H9 (cell line): ENCODE data around the gene IMMP2L. TPM values are rescaled to one million over a fixed set of nuclear protein-coding genes. Genes with fewer than 3 reads are reported as not detected.

Experiments used
- DNase-seq: peaks from one replicate; pipeline ENCODE4 v3.0.0-alpha.2; 2017
- H2AFZ ChIP-seq: one replicate; pipeline ENCODE4 v1.6.1; 2013; ENCODE audit warnings: mild to moderate bottlenecking, low read length, control low read depth, moderate library complexity
- H2AK5ac ChIP-seq: 2 replicates; pipeline ENCODE4 v1.6.1; 2013; ENCODE audit warnings: low read length, control low read depth, mixed read lengths; ENCODE audit not compliant: insufficient read length
- H2BK120ac ChIP-seq: one replicate; pipeline ENCODE4 v1.6.1; 2013; ENCODE audit warnings: low read depth, mild to moderate bottlenecking, low read length, control low read depth, inconsistent platforms; ENCODE audit not compliant: poor library complexity, severe bottlenecking
- H2BK12ac ChIP-seq: 2 replicates; pipeline ENCODE4 v1.6.1; 2013; ENCODE audit warnings: low read length, control low read depth, mixed read lengths, low read depth; ENCODE audit not compliant: insufficient read length
- H2BK15ac ChIP-seq: 2 replicates; pipeline ENCODE4 v1.6.1; 2013; ENCODE audit warnings: low read depth, low read length, control low read depth
- H2BK20ac ChIP-seq: one replicate; pipeline ENCODE4 v1.6.1; 2013; ENCODE audit warnings: low read depth, mild to moderate bottlenecking, low read length, control low read depth, inconsistent platforms; ENCODE audit not compliant: poor library complexity, severe bottlenecking
- H2BK5ac ChIP-seq: 2 replicates; pipeline ENCODE4 v1.6.1; 2013; ENCODE audit warnings: low read length, control low read depth, mixed read lengths; ENCODE audit not compliant: insufficient read length
- H3K14ac ChIP-seq: 2 replicates; pipeline ENCODE4 v1.6.1; 2013; ENCODE audit warnings: low read length, control low read depth; ENCODE audit not compliant: insufficient read depth
- H3K18ac ChIP-seq: 2 replicates; pipeline ENCODE4 v1.6.1; 2013; ENCODE audit warnings: low read depth, mild to moderate bottlenecking, mixed read lengths, low read length, control low read depth; ENCODE audit not compliant: insufficient read length
- H3K23ac ChIP-seq: 2 replicates; pipeline ENCODE4 v1.6.1; 2013; ENCODE audit warnings: low read length, control low read depth, mixed read lengths, low read depth; ENCODE audit not compliant: insufficient read length
- H3K23me2 ChIP-seq: 2 replicates; pipeline ENCODE4 v1.6.1; 2013; ENCODE audit warnings: low read depth, mild to moderate bottlenecking, mixed read lengths, low read length, control low read depth; ENCODE audit not compliant: insufficient read length, poor library complexity, severe bottlenecking
- H3K27ac ChIP-seq: 2 replicates; pipeline ENCODE4 v1.5.1; 2013; ENCODE audit warnings: low read length, control low read depth, mixed read lengths, low read depth; ENCODE audit not compliant: insufficient read length
- H3K27me3 ChIP-seq: 2 replicates; pipeline ENCODE4 v1.6.1; 2013; ENCODE audit warnings: low read length, control low read depth, inconsistent platforms; ENCODE audit not compliant: insufficient read depth
- H3K4ac ChIP-seq: 2 replicates; pipeline ENCODE4 v1.6.1; 2013; ENCODE audit warnings: low read depth, mild to moderate bottlenecking, control low read depth, inconsistent platforms, low read length, moderate library complexity
- H3K4me1 ChIP-seq: 2 replicates; pipeline ENCODE4 v1.6.1; 2013; ENCODE audit warnings: low read length, control low read depth, inconsistent platforms; ENCODE audit not compliant: insufficient read depth
- H3K4me2 ChIP-seq: 2 replicates; pipeline ENCODE4 v1.6.1; 2013; ENCODE audit warnings: low read length, control low read depth, mixed read lengths; ENCODE audit not compliant: insufficient read length, insufficient read depth
- H3K56ac ChIP-seq: 2 replicates; pipeline ENCODE4 v1.6.1; 2013; ENCODE audit warnings: low read depth, mild to moderate bottlenecking, mixed read lengths, low read length, control low read depth; ENCODE audit not compliant: insufficient read length
- H3K79me1 ChIP-seq: 2 replicates; pipeline ENCODE4 v1.6.1; 2013; ENCODE audit warnings: low read depth, mild to moderate bottlenecking, moderate library complexity, low read length, control low read depth, inconsistent platforms; ENCODE audit not compliant: insufficient read depth, poor library complexity, severe bottlenecking
- H3K79me2 ChIP-seq: 2 replicates; pipeline ENCODE4 v1.6.1; 2013; ENCODE audit warnings: low read length, control low read depth, inconsistent platforms; ENCODE audit not compliant: insufficient read depth
- H3K9ac ChIP-seq: 2 replicates; pipeline ENCODE4 v1.6.1; 2013; ENCODE audit warnings: low read length, control low read depth, mixed read lengths; ENCODE audit not compliant: insufficient read length; ENCODE audit errors: extremely low read depth
- H3K9me3 ChIP-seq: one replicate; pipeline ENCODE4 v1.6.1; 2013; ENCODE audit warnings: low read depth, low read length, inconsistent platforms; ENCODE audit not compliant: control insufficient read depth
- H3T11ph ChIP-seq: one replicate; pipeline ENCODE4 v1.6.1; 2013; ENCODE audit warnings: mild to moderate bottlenecking, low read length, control low read depth, inconsistent platforms
- H4K20me1 ChIP-seq: one replicate; pipeline ENCODE4 v1.6.1; 2013; ENCODE audit not compliant: control insufficient read depth, insufficient read length, insufficient read depth
- H4K5ac ChIP-seq: 2 replicates; pipeline ENCODE4 v1.6.1; 2013; ENCODE audit warnings: low read depth, mild to moderate bottlenecking, mixed read lengths, low read length, control low read depth; ENCODE audit not compliant: insufficient read length
- H4K8ac ChIP-seq: replicated peaks from 2 replicates; pipeline ENCODE4 v1.6.1; 2013; ENCODE audit warnings: low read length, control low read depth, mixed read lengths, low read depth; ENCODE audit not compliant: insufficient read length
- H4K91ac ChIP-seq: 2 replicates; pipeline ENCODE4 v1.6.1; 2013; ENCODE audit warnings: low read depth, mild to moderate bottlenecking, moderate library complexity, mixed read lengths, low read length, control low read depth; ENCODE audit not compliant: insufficient read length
- H3K27ac Mint-ChIP-seq, 3 experiments: 2 replicates in 2 of 3; 3 replicates in 1 of 3; pipeline ENCODE4 v1.8.0; 2020 to 2021; ENCODE audit warnings: mixed read lengths in 3 of 3, mild to moderate bottlenecking in 1 of 3, moderate library complexity in 1 of 3
- H3K27me3 Mint-ChIP-seq: 2 replicates; pipeline ENCODE4 v1.8.0; 2021; ENCODE audit warnings: low read depth, mild to moderate bottlenecking, moderate library complexity, mixed read lengths
- H3K36me3 Mint-ChIP-seq, 3 experiments: 2 replicates in 2 of 3; 3 replicates in 1 of 3; pipeline ENCODE4 v1.8.0; 2020 to 2021; ENCODE audit warnings: low read depth in 3 of 3, mixed read lengths in 3 of 3; ENCODE audit not compliant: insufficient read depth in 1 of 3
- H3K4me1 Mint-ChIP-seq, 2 experiments: 2 replicates each; pipeline ENCODE4 v1.8.0; 2020; ENCODE audit warnings: mixed read lengths in 2 of 2
- H3K4me3 Mint-ChIP-seq, 2 experiments: 2 replicates in 1 of 2; 3 replicates in 1 of 2; pipeline ENCODE4 v1.8.0; 2020 to 2021; ENCODE audit warnings: mild to moderate bottlenecking in 2 of 2, mixed read lengths in 2 of 2, moderate library complexity in 1 of 2
- H3K9me3 Mint-ChIP-seq, 2 experiments: 2 replicates in 1 of 2; 3 replicates in 1 of 2; pipeline ENCODE4 v1.8.0; 2020; ENCODE audit warnings: mild to moderate bottlenecking in 2 of 2, mixed read lengths in 2 of 2, moderate library complexity in 1 of 2
- total RNA-seq: library from RNA; stranded (reverse); gene quantifications from 2 replicates; pipeline ENCODE4 v1.2.1, GENCODE V29; 2021
- TF ChIP-seq, protein P1 (sequence below): fragments of 200-600 bp; sonication (generic); conservative IDR thresholded peaks from 3 replicates; pipeline ENCODE4 v1.8.0; 2021; ENCODE audit warnings: antibody characterized with exemption, mild to moderate bottlenecking

The IMMP2L gene
- total RNA-seq, 1 experiment from 2014 or later: 14.7 TPM

DNA sequence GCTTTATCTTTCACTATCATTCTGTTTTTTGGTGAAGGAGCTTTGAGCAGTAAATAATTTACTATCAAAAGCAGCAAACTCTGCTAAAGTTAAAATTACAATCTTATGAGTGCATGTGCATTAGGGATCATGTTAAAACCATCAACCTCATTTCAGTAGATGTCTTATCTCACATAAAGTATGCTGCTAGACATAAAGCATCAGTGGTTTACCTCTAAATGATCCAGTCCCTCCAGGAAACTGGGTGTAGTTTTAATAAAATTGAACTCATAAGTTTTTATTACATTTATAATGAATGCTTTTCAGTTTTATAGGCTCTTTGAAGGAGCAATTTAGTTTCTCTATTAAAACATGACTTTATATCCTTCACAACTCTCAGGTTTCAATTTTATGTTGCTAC, 362.6 kb downstream of the IMMP2L start:
- no peak overlapping the region for H2BK20ac ChIP-seq
- no peak overlapping the region for H3K18ac ChIP-seq
- H3K27me3 Mint-ChIP-seq: no peaks in the 10 kb centered on the region
- no peak overlapping the region for H2BK15ac ChIP-seq
- no peak overlapping the region for H3K4ac ChIP-seq
- H3K56ac ChIP-seq: no peak overlapping the region
- no peak overlapping the region for H3K27ac Mint-ChIP-seq
- H3K79me2 ChIP-seq: no peaks in the 10 kb centered on the region
- no peaks in the 10 kb centered on the region for H3K9me3 ChIP-seq
- H3T11ph ChIP-seq: no peak overlapping the region
- H4K20me1 ChIP-seq: no peaks in the 10 kb centered on the region
- H2AFZ ChIP-seq: no peak overlapping the region
- no peak overlapping the region for H4K91ac ChIP-seq
- H2BK120ac ChIP-seq: no peak overlapping the region
- H3K9me3 Mint-ChIP-seq: no peaks in the 10 kb centered on the region; a peak in 1 of 5 replicates
- no peak overlapping the region for H3K23ac ChIP-seq
- no peak overlapping the region for H3K27ac ChIP-seq
- H3K4me3 Mint-ChIP-seq: no peak overlapping the region
- no peak overlapping the region for H3K9ac ChIP-seq
- no peak overlapping the region for H2BK12ac ChIP-seq
- peaks cover 0 to 2% (median 0%) of the 10 kb centered on the region in 3 experiments; a peak in 1 of 7 replicates for H3K36me3 Mint-ChIP-seq
- H3K4me2 ChIP-seq: no peak overlapping the region
- no peaks in the 10 kb centered on the region for H3K27me3 ChIP-seq
- no peak overlapping the region for H4K8ac ChIP-seq
- TF ChIP-seq, protein P1, sequence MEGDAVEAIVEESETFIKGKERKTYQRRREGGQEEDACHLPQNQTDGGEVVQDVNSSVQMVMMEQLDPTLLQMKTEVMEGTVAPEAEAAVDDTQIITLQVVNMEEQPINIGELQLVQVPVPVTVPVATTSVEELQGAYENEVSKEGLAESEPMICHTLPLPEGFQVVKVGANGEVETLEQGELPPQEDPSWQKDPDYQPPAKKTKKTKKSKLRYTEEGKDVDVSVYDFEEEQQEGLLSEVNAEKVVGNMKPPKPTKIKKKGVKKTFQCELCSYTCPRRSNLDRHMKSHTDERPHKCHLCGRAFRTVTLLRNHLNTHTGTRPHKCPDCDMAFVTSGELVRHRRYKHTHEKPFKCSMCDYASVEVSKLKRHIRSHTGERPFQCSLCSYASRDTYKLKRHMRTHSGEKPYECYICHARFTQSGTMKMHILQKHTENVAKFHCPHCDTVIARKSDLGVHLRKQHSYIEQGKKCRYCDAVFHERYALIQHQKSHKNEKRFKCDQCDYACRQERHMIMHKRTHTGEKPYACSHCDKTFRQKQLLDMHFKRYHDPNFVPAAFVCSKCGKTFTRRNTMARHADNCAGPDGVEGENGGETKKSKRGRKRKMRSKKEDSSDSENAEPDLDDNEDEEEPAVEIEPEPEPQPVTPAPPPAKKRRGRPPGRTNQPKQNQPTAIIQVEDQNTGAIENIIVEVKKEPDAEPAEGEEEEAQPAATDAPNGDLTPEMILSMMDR: no peak
- H3K79me1 ChIP-seq: no peaks in the 10 kb centered on the region
- H3K14ac ChIP-seq: no peak overlapping the region
- H3K4me1 ChIP-seq: no peaks in the 10 kb centered on the region
- H2AK5ac ChIP-seq: no peak overlapping the region
- peaks cover 5% of the 10 kb centered on the region in 2 experiments; a peak in 3 of 4 replicates for H3K4me1 Mint-ChIP-seq
- H2BK5ac ChIP-seq: no peak overlapping the region
- DNase-seq: no peak
- no peaks in the 10 kb centered on the region for H3K23me2 ChIP-seq
- H4K5ac ChIP-seq: no peak overlapping the region
